Subcutaneous adipose tissue (tissue), 4 donors: Measurements from ENCODE around the gene SYS1. TPM values are rescaled to one million over a fixed set of nuclear protein-coding genes. Genes with fewer than 3 reads are reported as not detected.

Experiments
- CTCF ChIP-seq: fragments of 450-650 bp; IDR thresholded peaks from one replicate; pipeline ENCODE4 v1.5.1; 2016; ENCODE audit warnings: low read depth, mild to moderate bottlenecking, control low read depth, antibody characterized with exemption, moderate library complexity
- total RNA-seq, 4 donors: library from RNA; depleted of rRNA; stranded (reverse); fragments of >200 nt; gene quantifications; one replicate each; pipeline ENCODE4 v1.1.0, GENCODE V29; 2016

The SYS1 gene
- total RNA-seq, 4 donors from 2014 or later = 24.3 to 34.8 (median 31.4) TPM

- no peak for TF ChIP-seq CTCF
These were observed 15.2 kb downstream of the SYS1 start, which contains the start of gene TP53TG5 for GRCh38 chr20:45378191-45378590. TSS of gene TP53TG5 (minus strand) at chr20:45378325. CDS start at chr20:45378236, 89 bp downstream.

- TF ChIP-seq CTCF = no peak
These were observed 24.3 kb downstream of the SYS1 start for GRCh38 chr20:45387274-45387673.

- no peak for TF ChIP-seq CTCF
These were observed 28.0 kb downstream of the SYS1 start for GRCh38 chr20:45390931-45391330.

GRCh38 chr20:45391559-45391958 lies 28.6 kb downstream of the SYS1 start:
- TF ChIP-seq CTCF = no peak

- TF ChIP-seq CTCF = no peak
These were observed 29.8 kb downstream of the SYS1 start for GRCh38 chr20:45392733-45393132.

GRCh38 chr20:45394221-45395113 lies 31.5 kb downstream of the SYS1 start:
- no peak for TF ChIP-seq CTCF

- TF ChIP-seq CTCF = no peak
These were observed 32.1 kb downstream of the SYS1 start for GRCh38 chr20:45395114-45395415.
